GM12878 (cell line): Measurements from ENCODE around the gene IFNAR2. TPM values are rescaled to one million over a fixed set of nuclear protein-coding genes. Genes with fewer than 3 reads are reported as not detected.

ENCODE experiments used
- ATF3 ChIP-seq: IDR thresholded peaks from 2 replicates; pipeline ENCODE4 v1.6.1; 2011; ENCODE audit warnings: low read depth, mild to moderate bottlenecking, low read length, moderate library complexity, borderline replicate concordance; ENCODE audit errors: extremely low read depth
- BACH1 ChIP-seq: fragments of 450-650 bp; IDR thresholded peaks from 2 replicates; pipeline ENCODE4 v1.6.1; 2017; ENCODE audit warnings: mild to moderate bottlenecking, borderline replicate concordance
- BCL3 ChIP-seq: IDR thresholded peaks from 2 replicates; pipeline ENCODE4 v1.6.1; 2011; ENCODE audit warnings: borderline replicate concordance, low read depth, mild to moderate bottlenecking, moderate library complexity, low read length; ENCODE audit not compliant: insufficient read depth, poor library complexity, severe bottlenecking
- CBFB ChIP-seq: IDR thresholded peaks from 2 replicates; pipeline ENCODE4 v1.6.1; 2016; ENCODE audit warnings: antibody characterized with exemption, low read depth
- CHD4 ChIP-seq: fragments of 200-600 bp; sonication (generic); IDR thresholded peaks from 2 replicates; pipeline ENCODE4 v1.6.1; 2016; ENCODE audit warnings: mild to moderate bottlenecking
- CREB1 ChIP-seq: IDR thresholded peaks from 2 replicates; pipeline ENCODE4 v1.6.1; 2012; ENCODE audit warnings: low read depth, mild to moderate bottlenecking, inconsistent platforms
- EP300 ChIP-seq, 2 experiments: fragments of 150-350 bp in 1 of 2; IDR thresholded peaks; 2 replicates each; pipeline ENCODE4 v1.6.1; 2011 to 2012; ENCODE audit warnings: low read depth in 2 of 2, low read length in 2 of 2, borderline replicate concordance in 1 of 2, improper control_type of control experiment in 1 of 2, inconsistent platforms in 1 of 2; ENCODE audit not compliant: control insufficient read depth in 1 of 2
- JUND ChIP-seq: IDR thresholded peaks from 2 replicates; pipeline ENCODE4 v1.6.1; 2012; ENCODE audit warnings: low read depth, mild to moderate bottlenecking, low read length, improper control_type of control experiment, moderate library complexity
- MAX ChIP-seq: IDR thresholded peaks from 2 replicates; pipeline ENCODE4 v1.6.1; 2012; ENCODE audit warnings: low read depth, low read length, improper control_type of control experiment
- STAT3 ChIP-seq: IDR thresholded peaks from 2 replicates; pipeline ENCODE4 v1.6.1; 2011; ENCODE audit warnings: low read depth, low read length, improper control_type of control experiment
- SUZ12 ChIP-seq: fragments of 200-600 bp; sonication (generic); IDR thresholded peaks from one replicate; pipeline ENCODE4 v1.6.1; 2018; ENCODE audit warnings: antibody characterized with exemption, mild to moderate bottlenecking; ENCODE audit not compliant: unreplicated experiment
- TCF3 ChIP-seq: IDR thresholded peaks from 2 replicates; pipeline ENCODE4 v1.6.1; 2012; ENCODE audit warnings: low read depth, mild to moderate bottlenecking, low read length, borderline replicate concordance; ENCODE audit not compliant: insufficient read depth
- WRNIP1 ChIP-seq: IDR thresholded peaks from 2 replicates; pipeline ENCODE4 v1.6.1; 2011; ENCODE audit warnings: low read depth, low read length, improper control_type of control experiment, borderline replicate concordance
- ZNF217 ChIP-seq: fragments of 450-650 bp; IDR thresholded peaks from 2 replicates; pipeline ENCODE4 v1.6.1; 2017; ENCODE audit warnings: antibody characterized with exemption, mild to moderate bottlenecking
- ZNF592 ChIP-seq: fragments of 450-650 bp; IDR thresholded peaks from 2 replicates; pipeline ENCODE4 v1.6.1; 2017; ENCODE audit warnings: mild to moderate bottlenecking, moderate library complexity
- ZNF687 ChIP-seq: fragments of 450-650 bp; IDR thresholded peaks from 2 replicates; pipeline ENCODE4 v1.6.1; 2017; ENCODE audit warnings: mild to moderate bottlenecking, moderate library complexity
- polyA plus RNA-seq, 11 experiments: library from polyadenylated mRNA; depleted of rRNA in 4 of 11; unstranded in 6 of 11; stranded (reverse) in 5 of 11; fragments of >200 nt; fragmentation: Nextera tagmentation in 4 of 11; fragmentation: Illumina TruSeq in 1 of 11; extraction: Ambion mirVana in 4 of 11; extraction: Trizol in 1 of 11; gene quantifications; 1 replicate in 1 of 11; 2 replicates in 10 of 11; pipeline versions ENCODE4 v1.2.1 to v1.2.3, GENCODE V29; 2011 to 2016; ENCODE audit warnings: inconsistent platforms in 2 of 11, missing spikeins in 2 of 11, low read depth in 1 of 11
- total RNA-seq, 4 experiments: library from RNA; depleted of rRNA in 3 of 4; stranded (reverse); fragments of >200 nt in 3 of 4; fragmentation: Illumina TruSeq in 1 of 4; extraction: Trizol in 1 of 4; gene quantifications; 2 replicates each; pipeline versions ENCODE4 v1.2.1 to v1.2.3, GENCODE V29; 2013 to 2021

Gene IFNAR2
- total and polyA plus RNA-seq, 10 of the 15 experiments (the other 5 are each of a cell fraction or from before 2014, with no cell fraction given), result 8.5 to 99.7 (median 58.1) TPM

- TF ChIP-seq MAX, result no peak
- TF ChIP-seq TCF3, result 0 out of 2 replicates have a peak, but pooled peaks have one; percentile 19
- TF ChIP-seq WRNIP1, result no peak
- TF ChIP-seq BACH1, result no peak
- TF ChIP-seq ZNF217, result no peak
- TF ChIP-seq SUZ12, result no peak
- no peak for TF ChIP-seq CHD4
- peak; percentile 42; the same call in 1 of the 2 replicates for TF ChIP-seq ZNF687
- TF ChIP-seq JUND, result no peak
- TF ChIP-seq ZNF592, result no peak
- TF ChIP-seq EP300 (IDR thresholded peaks at IDR 0.05; ENCODE audit: borderline replicate concordance in 1 of 2, control insufficient read depth in 1 of 2, low read depth in 2 of 2, low read length in 2 of 2), result no peak
- TF ChIP-seq BCL3, result no peak
- no peak for TF ChIP-seq CREB1
- no peak for TF ChIP-seq ATF3
- no peak for TF ChIP-seq STAT3
- TF ChIP-seq CBFB, result no peak
Observed at GRCh38 chr21:33229784-33230544, at the start of gene IFNAR2 (continued).
